HepG2 (cell line): Measurements from ENCODE around the gene SRP68. TPM values are rescaled to one million over a fixed set of nuclear protein-coding genes. Genes with fewer than 3 reads are reported as not detected.

Experiments
- FOXA3 ChIP-seq: IDR thresholded peaks from 2 replicates; pipeline ENCODE4 v1.6.1; 2016; ENCODE audit warnings: missing genetic modification reagents, missing compliant biosample characterization
- HDAC2 ChIP-seq: sonication (generic); formaldehyde crosslinking; IDR thresholded peaks from 2 replicates; pipeline ENCODE4 v1.4.0; 2020; ENCODE audit warnings: missing genetic modification reagents
- HNRNPH1 ChIP-seq: fragments of 200-400 bp; formaldehyde crosslinking; optimal IDR thresholded peaks from 2 replicates; pipeline ENCODE3; 2017; ENCODE audit warnings: mild to moderate bottlenecking, low read depth, low read length
- KDM3A ChIP-seq: IDR thresholded peaks from 2 replicates; pipeline ENCODE4 v1.6.1; 2018; ENCODE audit warnings: low read depth, missing compliant biosample characterization
- MBNL3 ChIP-seq: fragments of 250-450 bp; sonication (Bioruptor Pico); conservative IDR thresholded peaks from 2 replicates; pipeline ENCODE4 v1.8.0; 2022; ENCODE audit warnings: mild to moderate bottlenecking, inconsistent platforms
- MYNN ChIP-seq: sonication (generic); formaldehyde crosslinking; IDR thresholded peaks from 2 replicates; pipeline ENCODE4 v1.4.0; 2020; ENCODE audit warnings: mild to moderate bottlenecking, low read depth, missing genetic modification reagents
- RBFOX2 ChIP-seq: fragments of 200-400 bp; formaldehyde crosslinking; IDR thresholded peaks from 2 replicates; pipeline ENCODE4 v1.6.1; 2017; ENCODE audit warnings: low read depth, mild to moderate bottlenecking, low read length
- SIX1 ChIP-seq: sonication (generic); formaldehyde crosslinking; IDR thresholded peaks from 2 replicates; pipeline ENCODE4 v1.4.0; 2020; ENCODE audit warnings: missing genetic modification reagents, borderline replicate concordance
- SRY ChIP-seq: sonication (generic); formaldehyde crosslinking; IDR thresholded peaks from 2 replicates; pipeline ENCODE4 v1.8.0; 2022; ENCODE audit warnings: mild to moderate bottlenecking, missing genetic modification reagents
- TSC22D2 ChIP-seq: sonication (generic); formaldehyde crosslinking; IDR thresholded peaks from 2 replicates; pipeline ENCODE4 v1.5.1; 2020; ENCODE audit warnings: missing genetic modification reagents, mild to moderate bottlenecking, borderline replicate concordance
- ZC3H4 ChIP-seq: sonication (generic); formaldehyde crosslinking; IDR thresholded peaks from 2 replicates; pipeline ENCODE4 v1.4.0; 2020; ENCODE audit warnings: missing genetic modification reagents, borderline replicate concordance
- ZNF274 ChIP-seq: sonication (generic); formaldehyde crosslinking; IDR thresholded peaks from 2 replicates; pipeline ENCODE4 v1.5.1; 2020; ENCODE audit warnings: mild to moderate bottlenecking, missing genetic modification reagents
- ZNF296 ChIP-seq: sonication (generic); formaldehyde crosslinking; conservative IDR thresholded peaks from 2 replicates; pipeline ENCODE4 v1.5.0; 2020; ENCODE audit warnings: mild to moderate bottlenecking, missing genetic modification reagents
- ZNF33A ChIP-seq: sonication (generic); formaldehyde crosslinking; IDR thresholded peaks from 2 replicates; pipeline ENCODE4 v1.5.1; 2020; ENCODE audit warnings: missing genetic modification reagents, mild to moderate bottlenecking, moderate library complexity, borderline replicate concordance
- ZNF83 ChIP-seq: sonication (generic); formaldehyde crosslinking; IDR thresholded peaks from 2 replicates; pipeline ENCODE4 v1.4.0; 2020; ENCODE audit warnings: missing genetic modification reagents, mild to moderate bottlenecking, borderline replicate concordance
- polyA plus RNA-seq, 8 experiments: library from polyadenylated mRNA; depleted of rRNA in 3 of 8; stranded (reverse) in 7 of 8; unstranded in 1 of 8; fragments of >200 nt; fragmentation: Illumina TruSeq in 4 of 8; extraction: Trizol in 4 of 8; gene quantifications; 2 replicates each; pipeline versions ENCODE4 v1.2.1 to v1.2.3, GENCODE V29; 2011 to 2016; ENCODE audit warnings: low read depth in 4 of 8, missing spikeins in 1 of 8, mixed read lengths in 1 of 8; ENCODE audit not compliant: insufficient read depth in 1 of 8
- total RNA-seq, 5 experiments: library from RNA; depleted of rRNA; stranded (reverse); fragments of >200 nt; fragmentation: Illumina TruSeq; extraction: Trizol; gene quantifications; 2 replicates each; pipeline ENCODE4 v1.2.3, GENCODE V29; 2016; ENCODE audit warnings: low read depth in 1 of 5
- TF ChIP-seq, protein P1 (sequence below): sonication (generic); formaldehyde crosslinking; IDR thresholded peaks from 2 replicates; pipeline ENCODE4 v1.4.0; 2020; ENCODE audit warnings: mild to moderate bottlenecking, missing genetic modification reagents
- TF ChIP-seq, protein P2 (sequence below): sonication (generic); formaldehyde crosslinking; conservative IDR thresholded peaks from 2 replicates; pipeline ENCODE4 v1.8.0; 2022; ENCODE audit warnings: missing genetic modification reagents
- TF ChIP-seq, protein P3 (sequence below): sonication (generic); formaldehyde crosslinking; conservative IDR thresholded peaks from 2 replicates; pipeline ENCODE4 v1.4.0; 2020; ENCODE audit warnings: mild to moderate bottlenecking, missing genetic modification reagents, moderate library complexity
- TF ChIP-seq, protein P4 (sequence below): sonication (generic); formaldehyde crosslinking; IDR thresholded peaks from 2 replicates; pipeline ENCODE4 v1.9.0; 2022; ENCODE audit warnings: low read depth, missing genetic modification reagents

The SRP68 gene
- total and polyA plus RNA-seq, 2 of the 13 experiments (the other 11 are each of a cell fraction or from before 2014, with no cell fraction given), result 39.8 to 74.3 TPM

DNA sequence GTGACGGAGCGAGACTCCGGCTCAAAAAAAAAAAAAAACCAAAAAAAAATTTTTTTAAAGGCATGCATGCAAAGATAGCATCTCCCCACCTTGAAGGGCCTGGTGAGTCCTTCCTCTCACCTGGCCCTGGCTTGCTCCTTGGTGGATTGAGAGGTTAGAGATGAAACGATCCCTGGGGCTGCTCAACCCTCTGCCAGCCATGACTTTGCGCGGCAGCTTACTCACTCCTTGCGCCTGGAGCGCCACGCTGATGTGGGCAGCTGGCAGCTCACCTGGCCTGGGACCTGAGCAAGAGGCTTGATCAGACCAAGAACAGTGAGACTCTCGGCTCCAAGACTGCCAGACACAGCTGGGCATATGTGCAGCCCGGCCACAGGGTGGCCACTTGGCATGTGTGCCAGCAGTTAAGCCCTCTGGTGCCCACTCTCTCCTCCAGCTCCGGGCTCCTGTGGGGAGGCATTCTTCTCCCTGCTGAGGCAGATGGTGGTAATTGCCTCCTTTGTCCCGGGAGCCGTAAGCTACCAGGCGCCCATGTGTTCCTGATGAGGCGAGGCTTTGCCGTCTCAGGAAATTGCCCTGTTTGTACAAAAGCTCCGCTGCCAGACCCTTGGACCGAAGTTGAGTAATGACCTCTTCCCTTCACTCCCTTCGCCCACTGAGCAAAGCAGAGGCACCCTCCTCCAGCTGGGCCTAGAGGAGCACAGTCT, 40.1 kb downstream of the SRP68 start (continued):
- TF ChIP-seq, protein P1, sequence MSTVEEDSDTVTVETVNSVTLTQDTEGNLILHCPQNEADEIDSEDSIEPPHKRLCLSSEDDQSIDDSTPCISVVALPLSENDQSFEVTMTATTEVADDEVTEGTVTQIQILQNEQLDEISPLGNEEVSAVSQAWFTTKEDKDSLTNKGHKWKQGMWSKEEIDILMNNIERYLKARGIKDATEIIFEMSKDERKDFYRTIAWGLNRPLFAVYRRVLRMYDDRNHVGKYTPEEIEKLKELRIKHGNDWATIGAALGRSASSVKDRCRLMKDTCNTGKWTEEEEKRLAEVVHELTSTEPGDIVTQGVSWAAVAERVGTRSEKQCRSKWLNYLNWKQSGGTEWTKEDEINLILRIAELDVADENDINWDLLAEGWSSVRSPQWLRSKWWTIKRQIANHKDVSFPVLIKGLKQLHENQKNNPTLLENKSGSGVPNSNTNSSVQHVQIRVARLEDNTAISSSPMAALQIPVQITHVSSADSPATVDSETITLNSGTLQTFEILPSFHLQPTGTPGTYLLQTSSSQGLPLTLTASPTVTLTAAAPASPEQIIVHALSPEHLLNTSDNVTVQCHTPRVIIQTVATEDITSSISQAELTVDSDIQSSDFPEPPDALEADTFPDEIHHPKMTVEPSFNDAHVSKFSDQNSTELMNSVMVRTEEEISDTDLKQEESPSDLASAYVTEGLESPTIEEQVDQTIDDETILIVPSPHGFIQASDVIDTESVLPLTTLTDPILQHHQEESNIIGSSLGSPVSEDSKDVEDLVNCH (CRISPR knock-in tag), result no peak
- TF ChIP-seq SRY (CRISPR knock-in tag) (no peak), KDM3A (CRISPR knock-in tag) (peak; percentile 54; the same call in 1 of the 2 replicates), FOXA3 (CRISPR knock-in tag) (peak; percentile 49), ZC3H4 (CRISPR knock-in tag) (no peak), MBNL3 (CRISPR knock-in tag) (no peak), ZNF274 (CRISPR knock-in tag) (peak; percentile 52; the same call in 1 of the 2 replicates), SIX1 (CRISPR knock-in tag) (no peak), TSC22D2 (CRISPR knock-in tag) (peak; percentile 92; the same call in 1 of the 2 replicates), ZNF83 (CRISPR knock-in tag) (no peak; the same call in 1 of the 2 replicates), HNRNPH1 (no peak), MYNN (CRISPR knock-in tag) (no peak), ZNF296 (no peak), ZNF33A (CRISPR knock-in tag) (no peak), HDAC2 (CRISPR knock-in tag) (peak; percentile 83; the same call in 1 of the 2 replicates), RBFOX2 (no peak)
- TF ChIP-seq, protein P2, sequence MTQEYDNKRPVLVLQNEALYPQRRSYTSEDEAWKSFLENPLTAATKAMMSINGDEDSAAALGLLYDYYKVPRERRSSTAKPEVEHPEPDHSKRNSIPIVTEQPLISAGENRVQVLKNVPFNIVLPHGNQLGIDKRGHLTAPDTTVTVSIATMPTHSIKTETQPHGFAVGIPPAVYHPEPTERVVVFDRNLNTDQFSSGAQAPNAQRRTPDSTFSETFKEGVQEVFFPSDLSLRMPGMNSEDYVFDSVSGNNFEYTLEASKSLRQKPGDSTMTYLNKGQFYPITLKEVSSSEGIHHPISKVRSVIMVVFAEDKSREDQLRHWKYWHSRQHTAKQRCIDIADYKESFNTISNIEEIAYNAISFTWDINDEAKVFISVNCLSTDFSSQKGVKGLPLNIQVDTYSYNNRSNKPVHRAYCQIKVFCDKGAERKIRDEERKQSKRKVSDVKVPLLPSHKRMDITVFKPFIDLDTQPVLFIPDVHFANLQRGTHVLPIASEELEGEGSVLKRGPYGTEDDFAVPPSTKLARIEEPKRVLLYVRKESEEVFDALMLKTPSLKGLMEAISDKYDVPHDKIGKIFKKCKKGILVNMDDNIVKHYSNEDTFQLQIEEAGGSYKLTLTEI (CRISPR knock-in tag), result no peak
- TF ChIP-seq, protein P3, sequence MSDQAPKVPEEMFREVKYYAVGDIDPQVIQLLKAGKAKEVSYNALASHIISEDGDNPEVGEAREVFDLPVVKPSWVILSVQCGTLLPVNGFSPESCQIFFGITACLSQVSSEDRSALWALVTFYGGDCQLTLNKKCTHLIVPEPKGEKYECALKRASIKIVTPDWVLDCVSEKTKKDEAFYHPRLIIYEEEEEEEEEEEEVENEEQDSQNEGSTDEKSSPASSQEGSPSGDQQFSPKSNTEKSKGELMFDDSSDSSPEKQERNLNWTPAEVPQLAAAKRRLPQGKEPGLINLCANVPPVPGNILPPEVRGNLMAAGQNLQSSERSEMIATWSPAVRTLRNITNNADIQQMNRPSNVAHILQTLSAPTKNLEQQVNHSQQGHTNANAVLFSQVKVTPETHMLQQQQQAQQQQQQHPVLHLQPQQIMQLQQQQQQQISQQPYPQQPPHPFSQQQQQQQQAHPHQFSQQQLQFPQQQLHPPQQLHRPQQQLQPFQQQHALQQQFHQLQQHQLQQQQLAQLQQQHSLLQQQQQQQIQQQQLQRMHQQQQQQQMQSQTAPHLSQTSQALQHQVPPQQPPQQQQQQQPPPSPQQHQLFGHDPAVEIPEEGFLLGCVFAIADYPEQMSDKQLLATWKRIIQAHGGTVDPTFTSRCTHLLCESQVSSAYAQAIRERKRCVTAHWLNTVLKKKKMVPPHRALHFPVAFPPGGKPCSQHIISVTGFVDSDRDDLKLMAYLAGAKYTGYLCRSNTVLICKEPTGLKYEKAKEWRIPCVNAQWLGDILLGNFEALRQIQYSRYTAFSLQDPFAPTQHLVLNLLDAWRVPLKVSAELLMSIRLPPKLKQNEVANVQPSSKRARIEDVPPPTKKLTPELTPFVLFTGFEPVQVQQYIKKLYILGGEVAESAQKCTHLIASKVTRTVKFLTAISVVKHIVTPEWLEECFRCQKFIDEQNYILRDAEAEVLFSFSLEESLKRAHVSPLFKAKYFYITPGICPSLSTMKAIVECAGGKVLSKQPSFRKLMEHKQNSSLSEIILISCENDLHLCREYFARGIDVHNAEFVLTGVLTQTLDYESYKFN (CRISPR knock-in tag), result peak; percentile 80
- TF ChIP-seq, protein P4, sequence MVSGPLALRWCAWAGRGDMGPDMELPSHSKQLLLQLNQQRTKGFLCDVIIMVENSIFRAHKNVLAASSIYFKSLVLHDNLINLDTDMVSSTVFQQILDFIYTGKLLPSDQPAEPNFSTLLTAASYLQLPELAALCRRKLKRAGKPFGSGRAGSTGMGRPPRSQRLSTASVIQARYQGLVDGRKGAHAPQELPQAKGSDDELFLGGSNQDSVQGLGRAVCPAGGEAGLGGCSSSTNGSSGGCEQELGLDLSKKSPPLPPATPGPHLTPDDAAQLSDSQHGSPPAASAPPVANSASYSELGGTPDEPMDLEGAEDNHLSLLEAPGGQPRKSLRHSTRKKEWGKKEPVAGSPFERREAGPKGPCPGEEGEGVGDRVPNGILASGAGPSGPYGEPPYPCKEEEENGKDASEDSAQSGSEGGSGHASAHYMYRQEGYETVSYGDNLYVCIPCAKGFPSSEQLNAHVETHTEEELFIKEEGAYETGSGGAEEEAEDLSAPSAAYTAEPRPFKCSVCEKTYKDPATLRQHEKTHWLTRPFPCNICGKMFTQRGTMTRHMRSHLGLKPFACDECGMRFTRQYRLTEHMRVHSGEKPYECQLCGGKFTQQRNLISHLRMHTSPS (CRISPR knock-in tag), result peak; percentile 94
